Stimulated activated CD8-positive, alpha-beta memory T cell treated with anti-CD3 and anti-CD28 coated beads, Interleukin-15, amount 100 ng/mL, for 24 hours (primary cell): ENCODE data around the gene AEBP1.

Experiments used
- DNase-seq: peaks from one replicate; pipeline ENCODE4 v3.0.0-alpha.2; 2020; ENCODE audit warnings: low read depth

Gene AEBP1

DNA sequence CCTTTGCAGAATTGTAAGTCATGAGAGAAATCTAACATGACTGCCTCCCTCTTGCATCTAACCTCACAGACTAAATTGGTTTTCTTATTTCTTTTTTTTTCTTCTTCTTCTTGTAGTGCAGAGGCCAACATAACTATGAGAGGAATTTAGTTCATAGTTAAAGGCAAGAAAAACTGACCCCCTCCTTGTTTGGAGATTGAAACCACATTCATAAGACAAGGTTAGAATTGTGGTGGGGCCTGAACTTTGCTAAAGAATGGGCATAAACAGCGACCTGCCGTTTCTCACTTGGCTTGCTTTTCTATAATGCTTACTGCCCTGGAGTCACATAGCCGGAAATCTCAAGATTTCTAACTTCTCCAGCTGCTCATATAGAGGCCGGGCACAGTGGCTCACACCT, 19.4 kb upstream of the AEBP1 start:
- no peak for DNase-seq

DNA sequence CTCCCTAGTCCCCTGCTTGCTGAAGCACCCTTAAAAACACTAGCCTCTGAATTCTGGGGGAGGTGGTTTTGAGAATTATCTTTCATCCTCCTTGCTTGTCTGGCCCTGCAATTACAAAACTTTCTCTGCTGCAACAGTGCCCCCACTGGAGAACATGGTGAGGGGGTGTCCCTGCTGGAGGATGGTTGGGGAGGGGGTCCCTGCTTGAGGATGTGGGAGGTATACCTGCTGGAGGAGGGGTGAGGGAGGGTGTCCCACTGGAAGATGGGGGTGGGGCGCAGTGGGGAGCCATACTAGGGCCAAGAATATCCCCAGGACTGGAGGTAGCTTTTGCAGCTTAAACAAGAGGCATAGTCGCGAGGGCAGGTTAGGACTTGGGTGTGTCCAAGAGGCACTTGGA, 18.6 kb upstream of the AEBP1 start:
- DNase-seq: no peak

DNA sequence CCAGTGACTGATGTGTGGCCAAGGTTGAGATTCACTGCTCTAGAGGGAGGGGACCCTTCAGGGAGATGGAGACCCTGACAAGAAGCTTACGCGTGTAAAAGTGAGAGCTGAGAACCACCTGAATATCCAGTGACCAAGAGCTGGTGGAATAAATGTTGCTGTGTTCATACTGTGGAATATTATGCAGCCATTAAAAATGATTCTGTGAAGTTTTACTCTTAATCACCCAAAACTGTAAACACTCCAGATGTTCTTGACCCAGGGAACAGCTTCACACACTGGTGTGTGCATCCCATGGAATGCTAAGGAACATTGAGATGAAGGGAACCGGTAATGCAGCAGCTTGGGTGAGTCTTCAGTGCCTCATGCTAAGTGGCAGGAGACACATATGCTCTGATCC, 17.5 kb upstream of the AEBP1 start:
- DNase-seq: no peak

DNA sequence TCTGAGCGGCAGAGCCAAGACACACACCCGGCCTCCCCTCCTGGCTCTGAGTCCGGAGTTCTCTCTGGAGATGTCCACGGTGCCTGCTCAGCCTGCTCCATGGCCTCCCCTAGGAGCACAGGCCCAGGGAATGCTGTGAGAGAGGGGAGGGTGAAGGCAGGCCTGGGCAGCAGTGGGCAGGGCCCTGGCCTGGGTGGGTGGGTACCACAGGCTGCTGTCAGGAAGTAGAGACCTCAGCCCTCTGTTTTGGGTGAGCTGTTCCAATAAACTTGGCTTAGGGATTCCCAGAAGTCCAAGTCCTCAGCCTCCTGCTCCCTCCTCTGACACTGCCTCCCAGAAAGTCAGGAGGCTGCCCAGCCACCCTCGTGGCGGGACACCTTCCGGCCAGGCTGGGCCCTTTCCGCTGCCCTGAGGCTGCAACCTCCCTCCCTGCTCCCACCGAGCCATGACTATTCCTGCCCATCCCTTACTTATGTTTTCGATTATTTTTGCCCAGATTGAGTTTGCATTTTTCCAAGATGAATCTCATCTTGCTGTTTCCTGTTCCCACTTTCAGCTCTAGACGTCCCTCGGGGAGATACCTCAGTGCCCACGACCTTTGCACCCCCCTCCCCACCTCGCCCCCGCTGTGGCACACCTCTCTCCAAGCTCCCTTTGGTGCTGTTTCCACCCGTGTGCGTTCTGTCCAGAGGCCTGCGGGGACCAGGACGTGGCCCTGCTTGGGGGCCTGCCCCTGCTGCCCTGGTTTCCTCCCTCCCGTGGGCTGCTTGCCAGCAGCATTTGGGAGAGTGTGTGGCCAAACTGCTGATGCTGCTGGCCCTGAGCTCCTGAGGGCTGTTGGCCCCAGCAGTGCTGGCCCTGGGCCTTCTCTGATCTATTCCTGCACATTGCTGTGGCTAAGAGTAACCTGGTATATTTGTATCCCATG, 16.0 kb upstream of the AEBP1 start:
- no peak for DNase-seq

DNA sequence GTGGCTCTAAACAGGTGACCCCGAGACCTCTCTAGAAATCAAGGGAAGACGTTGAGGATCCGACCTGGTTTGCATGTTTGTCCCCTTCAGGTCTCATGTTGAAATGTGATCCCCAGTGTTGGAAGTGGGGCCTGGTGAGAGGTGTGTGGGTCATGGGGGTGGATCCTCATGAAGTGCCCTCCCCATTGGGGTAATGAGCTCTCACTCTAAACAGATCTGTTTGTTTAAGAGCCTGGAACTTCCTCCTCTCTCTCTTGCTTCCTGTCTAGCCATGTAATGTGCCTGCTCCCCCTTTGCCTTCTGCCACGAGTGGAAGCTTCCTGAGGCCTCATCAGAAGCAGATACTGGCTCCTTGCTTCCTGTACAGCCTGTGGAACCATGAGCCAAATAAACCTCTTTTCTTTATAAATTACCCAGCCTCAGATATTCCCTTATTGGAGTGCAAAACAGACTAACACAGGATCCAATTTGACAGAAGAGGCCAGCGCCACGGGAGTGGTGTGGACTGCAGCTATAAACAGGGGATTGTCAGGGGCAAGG, 11.0 kb upstream of the AEBP1 start:
- no peak for DNase-seq

DNA sequence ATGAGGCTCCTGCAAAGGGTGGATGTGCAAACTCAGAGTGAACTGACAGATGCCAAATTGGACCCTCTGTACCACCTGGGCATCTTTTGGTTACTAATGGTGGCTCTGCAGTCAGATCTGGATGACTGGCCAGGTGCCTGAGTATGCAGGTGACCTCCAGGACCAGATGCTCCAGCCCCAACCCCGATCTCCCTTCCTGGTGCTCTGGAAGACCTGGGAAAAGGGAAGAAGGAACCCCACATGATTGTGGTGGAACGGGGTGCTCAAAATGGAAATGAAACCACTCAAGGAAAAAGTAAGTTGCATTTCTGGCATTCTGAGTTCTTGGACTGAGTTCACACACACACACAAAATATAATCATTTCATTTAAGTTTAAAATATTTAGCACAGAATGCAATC, 9.8 kb upstream of the AEBP1 start:
- DNase-seq: no peak

DNA sequence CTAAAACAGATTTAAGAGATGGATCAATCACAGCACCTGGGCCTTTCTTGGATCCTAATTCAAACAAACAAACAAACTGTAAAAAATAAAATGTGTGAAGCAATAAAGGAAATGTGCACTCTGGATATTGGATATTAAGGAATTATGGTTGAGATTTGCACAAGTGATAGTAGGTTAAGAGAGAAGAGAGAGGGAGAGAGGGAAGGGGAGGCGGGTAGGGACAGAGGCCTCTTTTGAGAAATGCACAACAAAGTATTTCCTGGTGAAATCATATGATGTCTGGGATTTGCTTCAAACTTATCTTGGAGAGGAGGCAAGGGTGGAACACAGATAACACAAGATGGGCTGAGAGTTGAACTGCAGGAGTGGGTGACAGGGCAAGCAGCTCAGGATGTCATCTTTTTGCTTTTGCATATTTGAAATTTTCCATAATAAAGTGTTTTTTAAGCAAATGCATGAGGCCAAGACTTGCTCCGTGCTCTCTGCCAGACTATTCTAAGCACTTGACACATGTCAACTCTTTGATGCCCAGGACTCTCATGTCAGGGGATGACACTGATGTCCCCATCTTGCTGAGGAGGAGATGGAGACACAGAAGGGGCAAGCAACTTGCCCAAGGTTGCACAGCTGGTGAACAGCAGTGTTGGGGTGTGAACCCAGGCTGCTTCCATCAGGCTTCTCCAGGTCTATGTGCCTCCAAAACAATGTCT, 9.1 kb upstream of the AEBP1 start:
- DNase-seq: no peak

DNA sequence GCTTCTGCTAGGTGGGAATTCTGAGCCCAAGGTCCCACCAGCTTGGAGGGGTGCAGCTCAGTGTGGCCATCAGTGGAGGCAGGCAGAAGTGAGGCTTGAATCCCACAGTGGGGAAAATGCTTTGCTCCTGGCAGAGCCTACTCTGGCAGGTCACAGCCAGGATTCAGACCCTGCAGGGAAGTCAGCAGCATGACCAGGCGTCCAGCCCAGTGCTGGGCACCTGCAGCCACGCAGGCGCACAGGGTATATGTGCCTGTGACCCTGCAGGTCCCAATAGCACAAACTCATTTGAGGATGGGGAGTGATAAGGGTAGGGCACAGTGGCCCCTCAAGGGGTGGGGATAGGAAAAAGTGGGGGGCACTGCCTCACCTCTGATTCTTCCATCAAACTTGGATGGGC, 8.4 kb upstream of the AEBP1 start:
- no peak for DNase-seq

DNA sequence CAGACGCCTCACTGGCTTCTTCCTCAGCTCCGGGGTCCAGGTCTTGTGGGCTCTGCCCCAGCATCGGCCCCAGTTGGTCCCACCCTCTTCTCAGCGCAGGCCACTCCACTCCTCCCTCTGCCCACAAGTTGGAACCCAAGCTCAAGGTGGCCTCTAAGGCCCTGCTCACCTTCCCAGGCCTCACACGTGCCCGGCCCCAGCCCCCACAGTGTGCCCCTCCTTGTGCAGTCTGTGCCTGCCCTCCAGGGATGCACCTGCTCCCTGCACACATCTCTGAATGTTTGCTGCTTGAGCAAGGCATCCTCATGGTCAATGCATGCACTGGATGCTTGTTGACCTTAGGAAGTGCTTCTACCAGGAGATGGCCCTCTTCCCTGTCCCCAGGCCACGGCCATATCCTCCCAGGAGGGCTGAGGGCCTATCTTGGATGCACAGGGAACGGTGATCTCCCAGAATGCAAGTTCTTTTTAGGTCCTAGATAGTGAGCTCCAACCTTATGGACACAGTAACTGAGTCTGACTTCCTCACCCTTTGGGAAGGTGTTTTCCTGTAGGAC, 7.7 kb upstream of the AEBP1 start:
- no peak for DNase-seq

DNA sequence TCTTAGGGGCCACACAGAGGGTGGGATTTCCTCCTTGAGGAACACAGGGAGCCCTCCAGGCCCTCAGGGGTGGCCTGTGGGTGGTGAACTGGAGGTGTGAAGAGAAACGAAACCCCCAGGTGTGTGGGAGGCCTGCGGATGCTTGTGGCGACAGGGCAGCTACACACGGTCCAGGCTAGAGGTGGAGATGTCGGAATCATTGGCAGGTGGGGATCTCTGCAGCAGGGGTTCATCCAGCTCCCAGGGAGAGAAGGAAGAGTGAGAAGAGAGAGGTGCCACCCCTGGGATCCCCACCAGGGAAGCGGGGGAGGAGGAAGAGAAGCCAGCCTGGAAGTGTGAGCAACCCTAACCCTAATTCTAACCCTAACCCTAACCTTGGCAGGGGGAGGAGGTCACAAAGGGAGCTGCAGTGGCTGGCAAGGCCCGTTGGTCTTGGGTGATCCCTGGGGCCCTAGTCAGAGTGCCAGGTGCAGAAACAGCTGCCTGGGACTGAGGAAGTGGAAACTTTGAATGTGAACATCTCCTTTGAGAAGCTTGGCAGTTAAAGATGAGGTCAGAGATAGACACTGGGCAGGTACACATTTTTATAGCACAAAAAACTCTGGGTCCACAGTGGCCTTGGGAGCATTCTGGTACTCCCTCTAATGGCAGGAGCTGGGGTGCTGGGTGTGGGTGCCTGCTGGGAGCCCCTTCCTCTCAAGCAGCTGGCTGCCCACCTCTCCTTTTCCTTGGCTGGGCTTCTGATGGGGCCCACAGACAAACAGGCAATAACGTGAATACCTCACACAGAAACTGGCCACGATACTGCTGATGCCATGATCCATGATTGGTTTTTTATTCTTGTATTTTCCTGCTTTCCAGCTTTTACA, 6.8 kb upstream of the AEBP1 start:
- no peak for DNase-seq

DNA sequence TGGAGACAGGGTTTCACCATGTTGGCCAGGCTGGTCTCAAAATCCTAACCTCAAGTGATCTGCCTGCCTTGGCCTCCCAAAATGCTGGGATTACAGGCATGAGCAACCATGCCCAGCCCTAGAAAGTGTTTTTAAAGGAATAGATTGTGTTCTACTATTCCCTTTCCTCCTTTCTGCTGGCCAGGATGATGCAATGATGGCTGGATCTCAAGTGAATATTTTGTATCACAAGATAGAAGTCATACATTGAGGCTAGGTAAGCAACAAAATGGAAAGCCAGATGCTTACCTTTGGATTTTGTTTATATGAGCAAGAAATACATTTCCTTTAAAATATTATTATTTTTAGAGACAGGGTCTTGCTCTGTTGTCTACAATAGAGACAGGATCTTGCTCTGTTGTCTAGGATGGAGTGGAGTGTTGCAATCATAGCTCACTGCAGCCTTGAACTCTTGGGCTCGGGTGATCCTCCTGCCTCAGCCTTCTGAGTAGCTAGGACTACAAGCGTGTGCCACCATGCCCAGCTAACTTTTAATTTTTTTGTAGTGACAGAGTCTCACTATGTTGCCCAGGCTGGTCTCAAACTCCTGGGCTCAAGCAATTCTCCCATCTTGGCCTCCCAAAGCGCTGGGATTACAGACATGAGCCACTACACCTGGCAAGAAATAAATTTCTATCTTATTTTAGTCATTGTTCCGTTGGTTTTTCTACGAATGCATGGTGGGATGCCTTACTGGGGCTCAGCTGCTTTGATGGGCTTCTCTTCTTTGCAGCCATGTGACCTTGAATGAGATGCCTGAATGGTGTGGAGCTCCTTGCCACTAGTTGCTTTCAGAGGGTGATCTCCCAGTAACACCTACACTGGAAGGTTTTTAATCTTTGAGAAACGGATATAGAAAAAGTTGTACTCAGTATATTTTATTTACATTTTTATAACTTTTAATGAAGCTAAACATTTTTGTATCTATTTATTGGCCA, 5.8 kb upstream of the AEBP1 start:
- no peak for DNase-seq

DNA sequence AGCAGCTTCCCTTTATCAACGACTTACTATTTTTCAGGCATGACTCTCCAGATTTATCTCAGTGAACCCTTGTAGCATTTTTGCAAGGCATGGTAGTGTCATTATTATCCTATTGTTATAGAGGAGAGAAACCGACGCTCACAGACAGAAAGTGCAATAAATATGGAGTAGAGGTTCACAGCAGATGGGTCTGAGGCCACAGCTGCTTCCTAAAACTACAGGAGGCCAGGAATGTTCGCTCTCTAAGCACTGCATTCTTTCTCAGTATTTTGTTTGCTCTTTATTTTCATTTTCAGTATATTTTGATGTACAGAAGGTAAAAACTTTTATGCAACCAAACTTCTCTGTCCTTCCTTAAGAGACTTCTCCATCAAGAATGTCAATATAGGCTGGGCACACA, 4.5 kb upstream of the AEBP1 start:
- DNase-seq: no peak

DNA sequence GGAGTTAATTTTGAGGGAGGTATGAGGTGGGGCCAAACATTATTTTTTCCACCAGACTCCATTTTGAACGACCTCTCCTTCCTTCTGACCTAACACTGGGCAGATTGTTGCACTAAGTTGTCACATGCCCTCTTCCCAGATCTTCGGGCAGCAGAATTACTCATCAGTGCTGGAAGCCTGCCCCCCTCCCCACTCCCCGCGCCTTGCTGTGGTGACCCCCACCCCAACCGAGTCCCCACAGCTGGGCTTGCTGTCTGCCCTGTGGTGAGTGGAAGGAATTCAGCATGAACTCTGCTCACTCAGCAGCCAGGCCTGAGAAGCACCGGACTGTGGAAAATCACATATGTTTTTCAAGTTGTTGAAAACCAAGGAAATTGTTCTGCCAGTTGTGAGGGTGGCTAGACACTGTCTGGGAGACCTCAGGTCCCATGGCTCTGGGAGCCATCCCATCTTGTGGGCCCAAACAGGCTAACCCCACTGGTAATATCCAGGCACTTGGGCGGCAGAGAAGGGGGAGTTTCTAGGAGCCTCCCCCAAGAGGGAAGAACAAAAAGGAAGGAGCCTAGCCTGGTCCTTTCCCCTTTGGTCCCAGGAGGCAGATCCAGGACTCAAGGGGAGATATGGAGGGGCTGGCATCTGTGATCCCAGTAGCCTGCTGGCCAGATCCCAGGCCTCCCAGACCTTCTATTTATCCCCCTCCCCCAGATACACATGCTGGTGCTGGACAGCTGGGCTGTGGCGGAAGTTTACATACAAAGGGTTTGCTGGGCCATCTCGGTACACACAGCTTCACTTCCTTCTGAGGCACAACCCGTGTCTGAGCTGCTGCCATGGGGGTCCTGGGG, 3.5 kb upstream of the AEBP1 start:
- no peak for DNase-seq

DNA sequence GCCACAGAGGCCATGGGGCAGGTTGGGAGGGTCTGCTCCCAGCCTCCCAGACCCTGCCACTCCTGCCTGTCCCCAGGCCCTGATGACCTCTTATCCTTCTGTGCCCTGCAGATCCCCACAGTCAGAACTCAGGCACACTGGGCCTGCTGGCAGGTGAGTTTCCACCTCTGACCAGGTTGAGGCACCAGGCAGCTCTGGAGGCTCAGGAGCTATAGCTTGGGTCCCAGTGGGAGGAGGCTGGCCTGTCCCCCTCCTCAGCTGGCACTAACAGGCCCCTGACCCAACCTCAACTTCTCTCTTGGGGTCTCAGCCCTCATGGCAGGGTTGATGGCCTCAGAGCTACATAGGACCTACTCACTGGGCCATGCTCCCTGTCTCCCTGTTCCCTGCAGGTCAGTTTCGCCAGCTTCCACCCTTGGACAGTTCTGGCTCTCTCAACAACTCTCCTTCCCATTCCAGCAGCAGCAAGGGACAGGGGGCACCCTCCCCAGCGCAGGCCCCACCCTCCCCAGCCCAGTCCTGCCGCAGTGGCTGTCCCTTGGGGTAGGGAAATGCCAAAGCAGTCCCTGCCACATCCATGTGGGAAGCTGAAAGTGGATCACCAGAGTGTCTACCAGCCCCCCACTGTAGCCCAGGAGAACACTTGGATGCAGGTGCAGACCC, 2.7 kb upstream of the AEBP1 start:
- no peak for DNase-seq

DNA sequence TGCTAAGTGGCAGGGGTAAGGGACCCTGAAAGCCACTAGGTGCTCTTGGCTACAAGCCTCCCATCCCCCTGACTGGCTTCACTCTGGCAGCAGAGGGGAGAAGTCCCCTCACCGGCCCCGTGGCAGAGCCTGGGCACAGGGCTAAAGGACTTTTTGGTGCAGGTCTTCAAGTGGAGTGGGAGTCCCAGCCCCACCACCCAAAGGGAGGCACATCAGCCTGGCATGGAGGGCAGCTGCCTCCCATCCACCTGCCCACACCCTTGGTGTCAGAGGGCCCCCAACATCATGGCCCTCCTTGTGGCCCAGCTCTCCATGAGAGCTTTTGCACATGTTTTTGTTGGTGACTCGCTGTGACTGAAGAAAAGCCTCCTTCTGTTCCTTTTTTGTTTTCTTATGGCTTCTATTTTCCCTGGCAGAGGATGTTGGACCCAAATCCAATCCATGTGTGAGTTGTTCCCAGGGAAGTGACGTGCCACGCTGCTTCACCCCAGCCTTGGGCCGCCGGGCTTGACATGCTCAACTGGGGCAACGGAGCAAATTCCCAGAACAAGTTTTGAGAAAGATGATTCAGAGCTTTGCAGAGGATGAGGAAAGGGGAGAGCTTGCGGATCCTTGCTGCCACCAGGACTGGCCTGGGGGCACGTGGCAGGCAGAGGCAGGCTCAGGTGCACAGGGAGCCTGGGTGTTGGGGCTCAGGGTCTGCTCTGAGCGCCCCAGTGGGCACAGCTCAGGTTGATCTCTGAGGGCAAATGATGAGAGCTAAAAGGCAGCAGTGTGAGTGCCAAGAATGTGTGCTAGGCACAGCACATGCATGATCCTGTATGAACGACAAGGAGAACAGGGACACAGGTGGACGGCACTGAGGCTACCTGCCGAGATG, 1.9 kb upstream of the AEBP1 start:
- no peak for DNase-seq

DNA sequence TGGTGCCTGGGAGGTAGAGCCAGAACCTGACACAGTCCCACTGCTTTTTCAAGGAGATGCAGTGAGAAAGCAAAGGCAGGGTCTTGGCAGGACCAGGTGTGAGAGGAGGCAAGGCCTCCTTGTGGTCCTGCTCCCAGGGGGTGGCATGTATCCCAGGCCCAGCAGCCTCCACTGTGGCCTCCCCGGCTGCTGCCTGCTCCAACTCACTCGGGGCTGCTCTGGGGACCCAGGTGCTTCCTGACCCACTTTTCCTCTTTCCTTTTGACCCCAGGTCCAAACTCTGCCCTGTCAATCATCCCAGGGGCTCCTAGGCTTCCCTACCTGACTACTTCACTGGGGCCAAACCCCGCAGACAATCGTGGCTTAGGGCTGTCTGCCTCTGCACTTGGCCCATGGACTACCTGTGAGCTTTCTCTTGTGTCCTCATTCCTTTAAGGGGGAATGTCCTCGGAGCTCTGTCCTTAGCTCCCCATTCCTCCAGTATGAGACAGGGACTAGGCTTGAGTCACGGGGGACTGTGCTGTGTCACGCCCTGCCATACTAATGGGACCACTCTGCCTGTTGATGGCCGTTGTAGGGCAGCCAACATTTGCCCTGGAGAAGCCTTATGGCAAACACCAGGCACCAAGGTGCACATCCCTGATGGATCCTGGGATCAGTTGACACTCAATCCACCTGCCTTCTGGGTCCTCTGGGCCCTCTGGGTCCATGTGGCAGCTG, 1.1 kb upstream of the AEBP1 start:
- DNase-seq: no peak

DNA sequence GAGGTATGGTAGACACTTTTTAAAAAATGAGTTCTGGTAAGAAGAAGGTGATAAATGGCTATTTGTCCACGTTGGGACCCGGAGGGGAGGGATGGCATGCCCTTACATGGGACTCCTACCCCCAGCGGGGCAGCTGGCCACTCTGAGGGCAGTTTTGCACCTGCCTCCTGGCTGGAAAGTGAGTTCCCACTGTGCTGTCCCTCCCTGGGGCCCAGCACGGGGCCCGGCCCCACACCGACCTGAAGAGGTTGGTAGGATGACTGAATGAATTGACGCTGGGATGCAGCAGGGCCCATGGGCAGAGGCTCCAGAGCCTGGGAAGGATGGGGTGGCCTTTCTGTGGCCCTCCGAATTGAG, 601 bp upstream of the AEBP1 start:
- DNase-seq: no peak
